GM10248 (cell line): Measurements from ENCODE around the gene PDE4B.
"Not testable (repeated sequence)": the region's sequence is repeated elsewhere in the genome, so short reads cannot be mapped to it uniquely, and the experiment has no call there.

Experiments
- CTCF ChIA-PET: fragments of 300-600 bp; sonication (Branson Sonifier 250); formaldehyde crosslinking; extraction: SDS; loops from one replicate; lab custom pipeline; 2021; ENCODE audit warnings: antibody characterized with exemption; lab: Yijun Ruan, JAX
- POLR2A ChIA-PET: fragments of 350-650 bp; sonication (Branson Sonifier 250); formaldehyde crosslinking; extraction: SDS; loops from one replicate; lab custom pipeline; 2020; ENCODE audit warnings: antibody characterized with exemption; lab: Yijun Ruan, JAX
- DNase-seq: peaks from one replicate; pipeline ENCODE4 v3.0.0; 2012; ENCODE audit errors: extremely low spot score
- CTCF ChIP-seq: IDR thresholded peaks from 2 replicates; pipeline ENCODE4 v1.5.1; 2012; ENCODE audit warnings: mild to moderate bottlenecking, low read depth; ENCODE audit errors: extremely low read depth, missing control alignments, control extremely low read depth

The PDE4B gene

GRCh38 chr1:66112744-66113400 is 320.2 kb downstream of the PDE4B start:
- no peak for TF ChIP-seq CTCF
- ChIA-PET CTCF (no interaction called here), POLR2A (no interaction called here)
- no peak for DNase-seq

- no peak for TF ChIP-seq CTCF
- no peak for DNase-seq
- ChIA-PET POLR2A (no interaction called here), CTCF (interaction anchor here (1.1 kb wide), 2 partner anchors 43 to 123 kb away, joined by 3 read pairs; no protein-coding TSS in a partner anchor)
These were observed 326.5 kb downstream of the PDE4B start for GRCh38 chr1:66119148-66119547.

GRCh38 chr1:66124670-66125069 is 332.0 kb downstream of the PDE4B start:
- CTCF ChIA-PET, result no interaction called here
- TF ChIP-seq CTCF, result no peak
- POLR2A ChIA-PET, result no interaction called here
- no peak for DNase-seq

GRCh38 chr1:66128641-66129040 is 335.9 kb downstream of the PDE4B start:
- CTCF ChIA-PET, DNase-seq, POLR2A ChIA-PET: not testable (repeated sequence)

- ChIA-PET CTCF (no interaction called here), POLR2A (no interaction called here)
- no peak for DNase-seq
- no peak for TF ChIP-seq CTCF
These were observed 339.6 kb downstream of the PDE4B start for GRCh38 chr1:66132324-66132723.

GRCh38 chr1:66134004-66134403 is 341.3 kb downstream of the PDE4B start:
- DNase-seq, result no peak
- ChIA-PET CTCF (interaction anchor here (0.9 kb wide), 1 partner anchor 117 kb away, joined by 3 read pairs; no protein-coding TSS in a partner anchor), POLR2A (no interaction called here)
- TF ChIP-seq CTCF, result no peak

- CTCF ChIA-PET, result no interaction called here
- no peak for TF ChIP-seq CTCF
- POLR2A ChIA-PET, result no interaction called here
- DNase-seq, result no peak
These were observed 342.5 kb downstream of the PDE4B start for GRCh38 chr1:66135161-66135560.

GRCh38 chr1:66136423-66136822 is 343.7 kb downstream of the PDE4B start:
- POLR2A ChIA-PET, CTCF ChIA-PET, DNase-seq: not testable (repeated sequence)
